LHCN-M2 (cell line): ENCODE measurements around the gene SHROOM2. TPM values are rescaled to one million over a fixed set of nuclear protein-coding genes. Genes with fewer than 3 reads are reported as not detected.

ENCODE experiments used
- DNase-seq: peaks from one replicate; pipeline ENCODE4 v3.0.0-alpha.2; 2012; ENCODE audit warnings: low read depth
- total RNA-seq: library from RNA; depleted of rRNA; stranded (reverse); fragments of >200 nt; gene quantifications from 2 replicates; pipeline ENCODE4 v1.2.3, GENCODE V29; 2014

SHROOM2 gene
- total RNA-seq, 1 experiment from 2014 or later = 5.1 TPM

DNA sequence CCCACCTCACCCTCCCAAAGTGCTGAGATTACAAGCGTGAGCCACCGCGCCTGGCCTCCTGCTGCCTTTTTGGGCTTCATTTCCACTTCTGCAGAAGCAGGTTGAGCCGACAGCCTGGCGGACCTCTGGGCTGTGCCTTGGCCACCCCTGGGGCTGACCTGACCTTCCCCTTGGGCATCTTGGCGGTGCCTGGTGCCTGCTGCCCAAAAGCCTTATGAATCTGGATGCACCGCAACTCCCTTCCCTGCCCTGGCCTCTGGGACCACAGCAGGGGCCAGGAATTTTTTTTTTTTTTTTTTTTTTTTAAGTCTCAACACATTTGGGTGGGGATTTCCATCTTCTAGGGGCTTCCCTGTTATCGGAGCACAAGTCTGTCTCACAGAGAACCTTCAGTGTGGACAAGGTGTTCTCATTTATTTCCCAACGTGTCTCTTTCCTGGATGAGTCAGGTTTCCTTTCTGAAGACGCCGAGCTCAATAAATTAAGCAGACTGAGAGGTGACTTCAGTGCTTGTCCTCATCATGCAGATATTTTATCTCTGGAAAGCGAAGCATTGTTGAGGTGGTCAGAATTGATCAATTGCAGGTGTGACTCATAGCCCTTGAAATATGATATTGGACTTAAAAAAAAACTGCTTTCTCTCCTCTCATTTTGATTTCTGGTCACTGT, 79.7 kb downstream of the SHROOM2 start:
- no peak for DNase-seq

DNA sequence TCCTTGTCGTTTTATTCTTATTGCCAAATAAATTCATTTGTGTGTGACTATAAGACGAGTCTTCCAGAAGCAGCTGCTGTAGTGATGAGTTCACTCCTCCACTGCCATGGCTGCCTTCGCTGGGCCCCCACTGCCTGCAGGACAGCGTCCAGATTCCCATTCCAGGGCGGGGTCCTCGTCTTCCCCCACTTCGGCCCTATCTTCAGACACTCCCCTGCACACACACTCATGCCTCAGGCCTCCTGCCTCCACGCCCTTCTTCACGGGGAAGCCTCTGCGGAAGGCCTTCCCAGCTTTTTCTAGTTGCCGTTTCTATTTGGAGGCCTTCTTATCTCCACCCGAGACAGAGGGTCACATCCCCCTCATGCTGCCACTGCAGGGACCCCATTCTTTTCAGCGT, 80.4 kb downstream of the SHROOM2 start:
- no peak for DNase-seq

DNA sequence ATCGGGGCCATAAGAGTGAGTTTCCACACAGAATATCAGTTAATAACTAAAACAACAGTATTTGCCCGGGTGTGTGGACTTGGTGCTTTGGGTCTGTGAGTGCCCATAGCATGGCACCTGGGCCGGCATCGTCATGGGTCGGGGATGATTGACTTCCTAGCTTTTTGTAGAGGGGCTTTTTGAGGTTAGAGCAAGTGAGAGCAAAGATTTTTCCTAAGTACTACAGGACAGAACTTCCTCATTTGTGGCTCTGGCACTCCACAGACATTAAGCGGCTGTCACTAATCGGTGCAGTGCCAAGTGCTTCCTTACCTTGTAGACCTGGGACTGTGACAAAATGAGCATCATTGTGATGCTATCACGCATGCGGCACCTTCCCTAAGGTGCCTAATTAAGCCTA, 81.0 kb downstream of the SHROOM2 start:
- DNase-seq = no peak

DNA sequence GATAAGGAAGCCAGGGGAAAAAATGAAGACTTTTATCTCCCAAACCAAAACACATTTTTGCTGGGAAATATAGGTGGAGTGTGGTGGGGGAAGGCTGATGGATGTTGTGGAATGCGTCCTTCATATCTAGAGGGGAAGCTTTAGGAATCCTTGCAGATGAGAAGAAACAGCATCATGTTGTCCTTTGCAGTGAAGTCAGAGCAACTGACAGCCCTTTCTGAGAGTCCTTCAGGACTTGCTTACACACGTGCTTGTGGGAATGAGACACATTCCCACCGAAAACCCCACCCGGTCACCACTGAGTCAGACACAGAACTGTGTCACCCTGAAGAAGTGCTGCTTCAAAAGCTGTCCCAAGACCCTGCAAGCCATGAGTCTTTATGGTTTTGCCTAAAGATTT, 81.5 kb downstream of the SHROOM2 start:
- no peak for DNase-seq

DNA sequence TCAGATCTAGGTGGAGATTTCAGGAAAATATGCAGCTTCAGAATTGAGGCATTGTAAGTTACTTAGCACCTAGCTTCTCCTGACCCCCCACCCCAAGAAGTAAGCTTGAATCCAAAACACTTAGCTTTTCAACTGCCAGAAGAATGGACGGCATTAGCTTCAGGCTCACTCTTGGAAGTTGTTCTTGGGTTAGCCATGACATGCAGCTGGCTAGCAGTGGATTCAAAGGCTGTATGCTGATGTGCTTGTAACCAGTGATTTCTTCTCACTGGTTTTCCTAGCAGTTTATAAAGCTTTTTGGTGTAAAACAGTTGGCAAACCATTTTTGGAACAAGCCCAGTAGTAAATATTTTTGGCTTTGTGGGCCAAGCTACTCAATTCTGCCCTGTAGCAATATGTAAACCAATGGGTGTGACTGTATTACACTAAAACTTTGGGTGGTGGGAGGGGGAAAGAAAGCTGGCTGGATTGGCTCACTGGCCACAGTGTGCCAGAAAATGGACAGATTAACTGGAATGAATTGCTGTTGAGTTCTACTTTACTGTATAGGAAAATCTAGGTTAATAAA, 85.6 kb downstream of the SHROOM2 start:
- DNase-seq = no peak

DNA sequence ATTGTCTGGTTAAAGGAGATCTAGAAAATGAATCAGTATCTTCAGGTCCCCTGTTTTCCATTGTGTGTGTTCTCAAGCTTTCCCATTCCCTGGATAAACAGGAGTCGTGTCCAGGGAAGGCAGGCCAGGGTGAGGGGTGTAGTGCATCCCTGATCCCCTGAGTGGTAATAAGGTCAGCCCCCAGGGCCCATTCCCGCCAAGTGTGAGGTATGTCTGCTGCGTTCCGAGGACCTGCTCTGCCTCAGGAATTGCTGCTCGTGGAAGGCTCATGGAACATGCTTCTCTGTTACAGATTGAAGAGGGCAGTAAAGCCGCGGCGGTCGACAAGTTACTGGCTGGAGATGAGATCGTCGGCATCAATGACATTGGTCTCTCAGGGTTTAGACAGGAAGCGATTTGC, 87.1 kb downstream of the SHROOM2 start:
- DNase-seq = no peak

DNA sequence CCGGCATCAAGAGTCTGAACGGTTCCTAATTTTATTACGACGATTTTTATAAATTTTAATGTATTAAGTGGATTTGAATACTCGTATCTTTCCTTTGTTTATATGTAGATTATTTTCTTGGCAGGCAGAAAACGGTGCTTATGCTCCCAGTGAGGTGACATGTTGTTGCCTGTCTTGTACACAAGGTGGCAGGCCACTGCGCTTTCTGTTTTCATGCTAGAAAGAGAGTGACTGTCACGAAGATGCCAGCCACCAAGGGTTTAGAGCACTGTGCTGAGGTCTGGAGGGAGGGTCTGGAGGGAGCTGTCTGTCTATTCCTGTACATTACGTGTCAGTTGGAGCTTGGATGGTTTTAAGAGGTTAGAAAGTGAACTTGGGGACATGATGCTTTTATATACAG, 87.7 kb downstream of the SHROOM2 start:
- DNase-seq = peak; percentile 22

DNA sequence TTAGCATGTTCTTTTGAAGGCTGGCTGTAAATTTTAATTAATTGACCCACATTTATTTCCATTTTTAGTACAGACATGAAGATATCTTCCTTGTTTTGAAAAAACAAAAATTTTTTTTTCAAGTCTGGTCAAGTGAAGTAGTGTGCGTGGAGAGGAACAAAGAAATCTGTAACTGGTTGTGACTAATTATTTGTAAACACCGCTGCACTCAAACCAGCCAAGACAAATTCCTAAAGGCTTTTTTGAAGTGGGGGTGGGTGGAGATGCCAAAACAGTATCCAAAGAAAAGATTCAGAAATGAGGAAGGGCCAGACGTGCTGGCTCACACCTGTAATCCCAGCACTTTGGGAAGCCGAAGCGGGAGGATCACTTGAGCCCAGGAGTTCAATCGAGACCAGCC, 88.3 kb downstream of the SHROOM2 start:
- no peak for DNase-seq

DNA sequence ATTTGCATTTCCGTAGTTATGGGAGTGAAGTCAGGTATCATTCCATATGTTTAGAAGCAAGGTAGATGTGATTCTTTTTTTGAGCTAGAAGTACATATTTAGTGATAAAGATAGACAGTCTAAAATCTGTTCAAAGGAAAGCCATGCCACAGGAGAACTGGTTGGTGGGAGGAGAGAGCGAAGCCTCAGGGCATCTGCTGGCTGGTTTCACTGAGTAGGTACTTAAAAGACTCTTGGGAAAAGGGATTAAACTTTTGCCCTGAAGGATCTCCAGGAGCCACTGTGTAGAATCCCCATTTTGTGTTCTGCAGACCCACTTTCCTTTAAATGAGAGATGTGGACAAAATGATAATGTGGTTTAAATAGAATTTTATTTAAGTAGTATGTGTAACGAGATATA, 89.6 kb downstream of the SHROOM2 start:
- DNase-seq = no peak

DNA sequence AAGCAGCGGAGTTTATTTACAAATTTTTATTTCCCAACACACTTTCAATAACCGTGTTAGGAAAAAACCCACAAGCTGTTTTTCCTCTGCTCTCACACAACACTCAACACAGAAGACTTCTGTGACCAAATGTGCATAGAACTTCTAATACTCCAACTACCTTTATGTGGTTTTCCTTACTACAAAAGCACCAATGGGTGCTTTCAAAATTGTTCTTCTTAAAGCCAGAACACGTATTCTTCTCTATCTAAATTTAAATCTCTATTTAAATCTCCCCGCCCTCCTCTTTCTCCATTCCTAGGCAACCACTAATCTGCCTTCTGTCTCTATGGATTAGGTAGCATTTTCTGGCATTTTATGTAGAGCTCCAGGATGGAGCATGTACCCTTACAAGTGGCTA, 90.0 kb downstream of the SHROOM2 start:
- DNase-seq = no peak

DNA sequence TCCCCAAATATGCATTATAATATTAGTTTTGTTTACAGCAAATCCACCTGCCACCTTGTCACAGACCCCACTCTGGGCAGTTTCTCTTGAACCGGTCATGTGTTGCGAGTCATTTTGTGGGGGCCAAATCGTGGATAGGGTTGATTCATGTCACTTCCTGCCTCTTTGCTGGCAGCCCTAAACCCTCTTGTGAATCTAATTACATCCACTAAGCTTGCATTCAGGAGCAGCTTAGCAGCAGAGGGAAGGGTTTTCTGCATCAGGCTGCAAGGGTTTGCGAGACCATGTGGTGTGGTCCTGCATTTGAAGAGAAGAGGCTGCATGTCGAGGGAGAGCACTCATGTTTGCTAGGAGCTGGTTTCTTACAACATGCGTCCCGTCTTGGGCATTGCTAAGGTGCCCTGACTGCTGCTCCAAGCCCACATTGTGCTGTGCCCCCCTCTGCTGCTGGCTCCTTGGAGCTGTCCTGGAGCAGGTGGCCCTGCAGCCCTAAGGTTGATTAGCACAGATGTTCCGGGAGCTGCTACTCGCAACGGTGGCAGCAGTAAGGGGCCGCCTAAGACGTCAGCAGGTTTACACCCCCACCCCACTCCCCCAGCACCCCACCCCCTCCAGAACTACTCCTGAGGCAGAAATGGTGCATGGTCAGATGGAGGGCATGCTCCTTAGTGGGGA, 92.1 kb downstream of the SHROOM2 start:
- no peak for DNase-seq

DNA sequence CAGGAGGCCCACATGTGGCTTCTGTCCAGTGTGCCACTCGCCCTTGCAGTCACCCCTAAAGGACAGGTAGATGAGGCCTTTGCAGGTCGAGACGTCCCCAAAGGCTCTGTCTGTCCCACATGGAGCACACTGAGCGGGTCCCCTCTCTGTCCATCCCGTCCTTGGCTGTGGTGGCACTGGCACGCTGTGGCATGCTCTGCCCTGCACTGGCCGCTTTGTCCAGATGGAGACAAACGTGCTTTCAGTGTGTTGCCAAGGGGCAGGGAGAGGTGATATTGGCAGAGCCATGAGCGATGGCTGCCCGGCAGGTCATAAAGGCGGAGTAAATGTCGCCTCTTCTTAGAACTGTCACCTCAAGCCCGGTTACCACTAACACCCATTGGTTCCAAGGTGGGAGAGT, 94.0 kb downstream of the SHROOM2 start:
- no peak for DNase-seq

DNA sequence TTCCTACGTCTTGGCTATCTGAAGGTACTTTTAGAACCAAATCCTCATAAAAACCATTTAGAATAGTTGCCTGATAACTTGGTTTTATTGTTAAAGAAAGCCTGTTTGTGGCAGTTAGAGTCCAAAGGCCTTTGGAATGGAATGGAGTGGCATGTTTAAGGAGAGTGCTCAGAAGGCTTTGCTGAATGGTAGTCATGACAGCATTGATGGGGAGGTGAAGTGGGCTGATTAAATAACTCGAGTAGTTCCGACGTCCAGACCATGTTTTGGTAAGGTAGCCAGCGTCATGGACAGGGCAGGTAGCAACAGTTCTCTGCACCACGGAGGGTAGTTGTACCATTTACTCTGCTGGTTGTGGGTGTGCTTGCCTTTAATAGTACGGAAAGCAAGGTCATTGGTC, 94.6 kb downstream of the SHROOM2 start:
- no peak for DNase-seq

DNA sequence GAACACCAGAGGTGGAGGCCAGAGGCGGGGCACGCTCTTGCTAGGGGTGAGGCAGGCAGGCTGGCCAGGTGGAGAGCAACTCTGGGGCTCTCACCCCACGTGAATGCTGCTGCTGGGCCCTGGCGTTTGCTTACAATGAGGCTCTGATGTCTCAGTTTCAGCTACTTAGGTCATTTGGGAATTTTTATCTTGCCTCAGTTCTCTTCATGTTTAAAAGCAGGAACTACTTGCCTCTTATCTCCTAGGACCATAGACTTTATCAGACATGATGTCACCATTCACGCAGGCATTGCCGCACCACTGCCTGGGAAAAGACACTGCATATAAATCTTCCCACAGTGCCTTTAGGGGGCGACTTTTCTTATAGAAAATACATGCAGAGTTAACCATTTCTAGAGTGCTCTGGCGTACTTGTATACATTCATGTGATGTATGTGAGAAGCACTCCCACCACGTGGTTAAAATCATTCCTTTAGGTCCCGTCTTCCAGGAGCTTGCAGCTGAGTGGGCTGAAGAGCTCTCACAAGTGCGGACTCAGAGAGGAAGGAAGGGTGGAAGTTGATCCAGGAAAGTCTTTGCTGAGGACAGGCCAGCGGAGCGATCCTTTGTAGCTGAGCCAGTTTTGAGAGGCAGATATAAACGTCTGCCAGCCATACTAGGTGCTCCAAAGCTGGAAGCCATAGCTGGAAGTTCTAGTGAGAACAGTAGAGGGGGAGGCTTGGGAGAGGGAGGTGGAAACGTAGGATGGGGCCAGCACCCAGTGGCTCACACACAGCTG, 96.6 kb downstream of the SHROOM2 start:
- DNase-seq = no peak

DNA sequence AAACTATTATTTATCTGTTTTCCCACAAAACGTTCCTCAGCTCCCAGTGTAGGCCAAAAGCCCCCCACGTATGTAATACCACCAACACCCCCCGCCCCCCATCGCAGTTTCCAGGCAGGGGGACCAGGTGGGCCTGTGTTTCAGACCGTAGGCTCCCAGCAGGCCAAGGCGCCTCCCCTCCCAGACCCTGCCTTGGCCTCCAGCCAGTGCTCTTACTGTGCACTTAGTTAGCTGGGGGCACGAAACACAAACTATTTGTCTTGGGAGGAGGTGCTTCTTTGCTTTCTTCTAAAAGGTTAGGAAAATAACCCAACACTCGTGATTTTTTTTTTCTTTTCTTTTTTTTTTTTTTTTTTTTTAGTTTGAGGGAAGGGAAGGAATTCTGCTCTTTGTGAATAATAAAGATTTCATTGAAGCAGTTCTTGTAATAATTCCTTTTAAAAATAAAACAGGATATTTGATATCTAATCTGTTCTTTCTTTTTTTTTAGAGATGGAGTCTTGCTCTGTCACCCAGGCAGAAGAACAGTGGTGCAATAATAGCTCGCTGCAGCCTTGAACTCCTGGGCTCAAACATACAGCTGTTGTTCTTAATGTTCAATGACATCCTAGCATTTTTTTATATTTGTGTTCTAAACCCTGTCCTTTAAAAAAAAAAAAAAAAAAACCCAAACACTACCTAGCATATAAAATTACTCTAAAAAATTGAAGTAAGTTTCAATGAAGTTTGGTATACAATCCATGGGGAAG, 98.0 kb downstream of the SHROOM2 start:
- DNase-seq = no peak

DNA sequence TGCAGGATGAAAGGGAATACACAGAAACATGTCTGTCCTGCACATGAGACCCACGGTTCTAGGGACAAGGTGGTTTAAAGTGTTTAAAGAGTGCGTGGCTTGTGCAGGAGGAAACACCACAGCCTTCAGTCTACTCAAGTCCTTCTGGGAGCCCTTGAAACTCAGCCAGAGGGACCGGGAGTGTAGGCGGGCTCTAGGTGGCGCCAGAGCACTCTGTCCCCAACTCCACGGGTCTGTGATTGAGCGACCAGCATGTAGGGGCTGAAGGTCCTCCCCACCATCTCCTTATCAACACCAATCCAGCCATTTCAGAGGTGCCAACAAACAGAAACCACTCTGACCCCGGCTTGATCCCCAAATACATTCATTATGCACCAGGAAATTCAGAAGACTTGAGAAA, 98.9 kb downstream of the SHROOM2 start:
- peak; percentile 43 for DNase-seq

DNA sequence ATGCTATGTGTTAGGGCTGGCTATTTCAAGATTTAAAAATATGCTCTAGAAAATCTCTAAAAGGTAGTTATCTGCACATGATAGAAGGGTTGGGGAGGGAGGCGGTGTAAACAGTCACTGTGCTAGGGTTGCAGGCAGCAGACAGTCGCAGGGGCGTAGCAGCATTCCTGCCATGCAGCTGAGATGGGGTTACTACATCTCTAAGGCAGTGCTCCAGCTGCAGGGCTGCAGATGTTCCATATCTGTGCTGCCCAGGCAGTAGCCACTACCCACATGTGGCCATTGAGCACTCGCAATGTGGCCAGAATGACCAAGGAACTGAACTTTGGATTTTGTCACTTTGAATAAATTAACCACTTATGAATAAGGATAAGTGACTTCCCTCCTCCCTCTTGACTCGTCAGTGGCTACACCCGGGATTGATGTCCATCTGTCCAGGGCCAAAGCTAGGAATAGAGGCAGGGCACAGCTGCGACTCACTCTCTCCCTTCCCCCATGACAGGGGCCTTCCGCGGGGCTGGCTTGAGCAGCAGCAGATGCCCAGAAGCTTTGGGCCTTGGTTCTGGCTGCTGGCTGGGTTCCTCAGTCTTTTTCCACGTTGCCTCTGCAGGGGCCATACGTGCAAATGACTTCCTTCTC, 101.5 kb downstream of the SHROOM2 start:
- DNase-seq = no peak

DNA sequence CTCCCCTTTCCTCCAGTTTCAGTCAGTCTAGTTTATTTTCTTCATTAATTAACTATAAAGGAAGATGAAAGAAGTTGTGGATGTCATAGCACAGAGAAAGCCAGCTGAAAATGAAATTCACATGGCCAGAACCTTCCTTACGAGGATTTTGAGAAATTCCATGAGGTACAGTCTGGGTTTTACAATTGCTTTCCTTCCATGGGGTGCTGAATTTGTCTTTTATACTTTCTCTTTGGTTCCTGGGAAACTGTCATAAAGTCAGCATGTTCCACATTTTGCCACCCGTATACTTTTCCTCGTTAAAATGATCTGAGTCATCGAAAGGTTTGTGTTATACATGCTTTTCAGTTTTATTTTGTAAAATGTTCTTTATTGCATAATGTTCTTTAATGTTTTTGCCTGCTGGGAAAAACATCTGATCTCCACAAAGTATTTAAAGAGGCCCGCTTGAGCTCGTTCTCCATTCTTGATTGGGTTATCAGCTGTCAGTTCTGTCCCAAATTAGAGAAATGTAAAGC, 102.8 kb downstream of the SHROOM2 start:
- DNase-seq = no peak

DNA sequence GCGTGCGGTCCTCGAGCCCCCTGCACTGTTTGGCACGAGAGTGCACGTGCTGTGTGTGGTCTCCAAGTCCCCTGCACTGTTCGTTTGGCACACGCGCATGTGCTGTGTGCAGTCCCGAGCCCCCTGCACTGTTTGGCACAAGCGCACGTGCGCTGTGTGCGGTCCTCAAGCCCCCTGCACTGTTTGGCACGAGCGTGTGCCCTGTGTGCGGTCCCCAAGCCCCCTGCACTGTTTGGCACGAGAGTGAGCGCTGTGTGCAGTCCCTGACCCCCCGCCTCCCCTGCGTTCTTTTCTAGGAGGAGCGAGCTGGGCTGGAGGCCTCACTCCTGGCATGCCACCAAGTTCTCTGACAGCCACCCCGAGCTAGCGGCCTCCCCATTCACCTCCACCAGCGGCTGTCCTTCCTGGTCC, 104.5 kb downstream of the SHROOM2 start:
- DNase-seq = no peak

DNA sequence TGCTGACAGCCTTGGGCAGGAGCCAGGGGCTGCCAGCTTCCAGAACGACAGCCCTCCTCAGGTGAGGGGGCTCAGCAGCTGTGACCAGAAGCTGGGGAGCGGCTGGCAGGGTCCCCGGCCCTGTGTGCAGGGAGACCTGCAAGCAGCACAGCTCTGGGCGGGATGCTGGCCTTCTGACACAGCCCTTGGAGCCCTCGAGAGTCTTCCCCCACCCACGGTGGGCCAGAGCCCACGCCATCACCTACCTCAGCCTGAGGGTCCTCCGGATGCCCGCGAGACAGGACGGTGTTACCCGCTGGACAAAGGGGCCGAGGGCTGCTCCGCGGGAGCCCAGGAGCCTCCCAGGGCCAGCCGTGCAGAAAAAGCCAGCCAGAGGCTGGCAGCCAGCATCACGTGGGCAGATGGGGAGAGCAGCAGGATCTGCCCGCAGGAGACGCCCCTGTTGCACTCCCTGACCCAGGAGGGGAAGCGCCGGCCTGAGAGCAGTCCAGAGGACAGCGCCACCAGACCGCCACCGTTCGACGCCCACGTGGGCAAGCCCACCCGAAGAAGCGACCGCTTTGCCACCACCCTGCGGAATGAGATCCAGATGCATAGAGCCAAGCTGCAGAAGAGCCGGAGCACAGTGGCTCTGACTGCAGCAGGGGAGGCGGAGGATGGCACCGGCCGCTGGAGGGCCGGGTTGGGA, 109.1 kb downstream of the SHROOM2 start:
- DNase-seq = no peak
